Pancreas (tissue), 10 donors: Measurements from ENCODE around the gene FHIT. TPM values are rescaled to one million over a fixed set of nuclear protein-coding genes. Genes with fewer than 3 reads are reported as not detected.
A peak's percentile ranks its signal among the peaks of the same experiment; 100 is the strongest.

ENCODE experiments used
- ATAC-seq, 4 donors: fragments of 200-7000 bp; cut with Tn5 transposase; one replicate each; pipeline versions ENCODE4 v1.8.0 to v1.9.1; 2020; ENCODE audit warnings: mild to moderate bottlenecking in 4 of 4, moderate library complexity in 4 of 4
- DNase-seq, 6 donors: peaks; one replicate each; pipeline ENCODE4 v3.0.0-alpha.2; 2020
- FAIRE-seq: peaks from 2 replicates; lab custom pipeline; 2012; peaks lifted over from hg19 to GRCh38; lab: Jason Lieb, UNC
- H3K27ac ChIP-seq, 4 donors: fragments of 200-600 bp; sonication (generic); 1 replicate in 3 of 4; 2 replicates in 1 of 4; pipeline versions ENCODE4 v1.5.0 to v1.8.0; 2020
- H3K27me3 ChIP-seq, 4 donors: fragments of 200-600 bp; one replicate each; pipeline ENCODE4 v1.8.0; 2021
- H3K36me3 ChIP-seq, 3 donors: fragments of 200-600 bp; sonication (generic) in 1 of 3; one replicate each; pipeline versions ENCODE4 v1.5.0 to v1.8.0; 2020 to 2021
- H3K4me1 ChIP-seq, 3 donors: fragments of 200-600 bp; one replicate each; pipeline ENCODE4 v1.8.0; 2021
- H3K4me3 ChIP-seq, 4 donors: fragments of 200-600 bp; sonication (generic) in 2 of 4; one replicate each; pipeline versions ENCODE4 v1.5.0 to v1.8.0; 2020 to 2021
- H3K9me3 ChIP-seq, 4 donors: fragments of 200-600 bp; one replicate each; pipeline ENCODE4 v1.8.0; 2021
- WGBS, 2 donors: extraction: QIAGEN DNeasy Blood & Tissue Kit; methylation state at CpG; one replicate each; pipeline ENCODE4 v1.1.7; 2013; 5-methylcytosine and 5-hydroxymethylcytosine counted together
- intact Hi-C, 3 donors: fragments of 100-400 bp; cut with DNase I; formaldehyde crosslinking; loops; one replicate each; pipeline versions ENCODE4 v1.11.1 to v1.14.2; 2022
- polyA plus RNA-seq, 2 donors: library from polyadenylated mRNA; stranded (reverse); fragments of 200-250 nt; gene quantifications; one replicate each; pipeline ENCODE4 v1.2.3, GENCODE V29; 2013
- total RNA-seq, 6 donors: library from RNA; stranded (reverse); fragmentation: NEBNext Ultra II Directional in 4 of 6; extraction: Animal tissue kit (Norgen Biotek cat#: 25700) in 4 of 6; gene quantifications; one replicate each; pipeline versions ENCODE4 v1.2.1 to v1.2.4, GENCODE V29; 2021 to 2023
- TF ChIP-seq, protein P1 (sequence below), 4 donors: fragments of 200-600 bp; sonication (generic) in 3 of 4; IDR thresholded peaks; one replicate each; pipeline versions ENCODE4 v1.5.0 to v1.8.0; 2021; ENCODE audit warnings: antibody characterized with exemption in 4 of 4
- donor health status: healthy with polysubstance abuse.
- donor health status: DM: no; HTN: no; CAD: no; lungs with moderate emphysema.
- donor health status: DM: no; HTN: no; CAD: no.
- donor health status: control.
- donor health status: control.
- donor health status: Bipolar disorder and iron deficiency.
- donor health status: DM: yes; HTN: yes; CAD: no.
- donor health status: DM: no; HTN: no; CAD: no.
- donor health status: DM: no; HTN: no; CAD: no.
- donor health status: DM: yes; HTN: yes; CAD: no.

FHIT gene
- total and polyA plus RNA-seq, 8 donors = 4.8 to 15.7 (median 8.0) TPM

DNA sequence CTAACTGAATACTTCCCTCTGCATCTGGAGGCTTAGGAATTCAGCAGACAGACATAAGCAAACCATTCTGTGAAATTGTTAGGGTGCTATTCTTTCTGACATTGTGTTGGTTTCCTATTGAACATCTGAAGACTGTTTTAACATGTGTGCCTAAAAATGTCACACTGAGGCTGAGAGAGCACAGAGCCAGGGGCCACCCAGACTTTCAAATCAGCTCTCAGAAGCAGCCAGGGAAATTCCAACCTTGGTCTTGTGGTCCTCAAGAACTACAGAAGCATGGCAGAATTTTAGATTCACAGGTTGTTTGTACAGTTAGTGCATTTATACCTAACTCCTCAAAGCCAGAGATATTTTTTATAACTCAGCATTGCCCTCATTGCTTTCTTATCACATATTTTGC, 1272.3 kb downstream of the FHIT start:
- no peaks in the 10 kb centered on the region for H3K27me3 ChIP-seq
- FAIRE-seq (no peak), DNase-seq (no peak), ATAC-seq (no peak)
- no peaks in the 10 kb centered on the region for H3K9me3 ChIP-seq
- TF ChIP-seq, protein P1, sequence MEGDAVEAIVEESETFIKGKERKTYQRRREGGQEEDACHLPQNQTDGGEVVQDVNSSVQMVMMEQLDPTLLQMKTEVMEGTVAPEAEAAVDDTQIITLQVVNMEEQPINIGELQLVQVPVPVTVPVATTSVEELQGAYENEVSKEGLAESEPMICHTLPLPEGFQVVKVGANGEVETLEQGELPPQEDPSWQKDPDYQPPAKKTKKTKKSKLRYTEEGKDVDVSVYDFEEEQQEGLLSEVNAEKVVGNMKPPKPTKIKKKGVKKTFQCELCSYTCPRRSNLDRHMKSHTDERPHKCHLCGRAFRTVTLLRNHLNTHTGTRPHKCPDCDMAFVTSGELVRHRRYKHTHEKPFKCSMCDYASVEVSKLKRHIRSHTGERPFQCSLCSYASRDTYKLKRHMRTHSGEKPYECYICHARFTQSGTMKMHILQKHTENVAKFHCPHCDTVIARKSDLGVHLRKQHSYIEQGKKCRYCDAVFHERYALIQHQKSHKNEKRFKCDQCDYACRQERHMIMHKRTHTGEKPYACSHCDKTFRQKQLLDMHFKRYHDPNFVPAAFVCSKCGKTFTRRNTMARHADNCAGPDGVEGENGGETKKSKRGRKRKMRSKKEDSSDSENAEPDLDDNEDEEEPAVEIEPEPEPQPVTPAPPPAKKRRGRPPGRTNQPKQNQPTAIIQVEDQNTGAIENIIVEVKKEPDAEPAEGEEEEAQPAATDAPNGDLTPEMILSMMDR (IDR thresholded peaks at IDR 0.05) = no peak
- intact Hi-C loops = no loop called here
- no peak overlapping the region for H3K27ac ChIP-seq
- H3K4me1 ChIP-seq = no peaks in the 10 kb centered on the region
- no peak overlapping the region for H3K4me3 ChIP-seq
- H3K36me3 ChIP-seq = no peaks in the 10 kb centered on the region

DNA sequence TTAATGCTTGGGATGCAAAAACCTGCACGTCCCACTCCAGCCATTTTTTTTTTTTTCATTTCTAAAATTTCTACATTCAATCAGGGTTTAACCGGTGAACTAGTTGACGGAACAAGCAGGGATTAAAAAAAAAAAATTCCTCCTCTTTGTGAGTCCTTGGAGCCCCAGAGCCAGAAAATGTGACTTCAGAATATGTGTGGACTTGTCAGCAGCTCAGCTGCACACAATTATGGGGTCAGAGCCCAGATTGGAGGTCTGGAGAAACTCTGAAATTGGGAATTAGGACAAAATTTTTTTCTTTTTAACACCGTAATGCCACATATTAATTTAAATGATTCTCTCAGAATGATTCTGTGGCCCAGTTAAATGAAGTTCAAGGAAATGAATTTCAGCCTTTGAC, 1280.5 kb downstream of the FHIT start:
- DNase-seq (no peak), ATAC-seq (no peak), FAIRE-seq (no peak)
- Histone ChIP-seq H3K4me1 (no peaks in the 10 kb centered on the region), H3K4me3 (no peak overlapping the region), H3K9me3 (no peaks in the 10 kb centered on the region), H3K27ac (no peak overlapping the region), H3K27me3 (no peaks in the 10 kb centered on the region), H3K36me3 (no peaks in the 10 kb centered on the region)
- intact Hi-C loops = no loop called here
- 87 to 95% methylated on average over 4 of the region's 4 CpGs for WGBS, 2 donors
- TF ChIP-seq, protein P1 (IDR thresholded peaks at IDR 0.05) = no peak

DNA sequence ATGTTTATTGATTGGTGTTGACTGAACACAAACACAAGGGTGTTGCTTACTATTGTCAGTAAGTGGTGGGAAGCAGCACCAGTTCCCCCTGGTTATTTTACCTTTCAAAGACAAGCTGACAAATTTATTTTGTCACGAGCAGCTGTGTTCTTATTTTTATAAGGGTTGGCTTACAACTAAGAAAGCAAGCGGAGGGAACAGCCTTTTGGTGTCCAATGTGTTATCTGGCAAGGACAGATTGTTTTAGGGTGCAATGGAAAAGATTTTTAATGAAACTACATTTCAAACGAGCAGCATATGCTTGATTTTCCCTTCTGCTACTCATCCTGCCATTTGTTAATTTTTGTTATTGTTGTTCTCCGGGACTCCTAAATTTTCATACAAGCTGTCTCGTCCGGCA, 1280.9 kb downstream of the FHIT start:
- Histone ChIP-seq H3K4me1 (no peaks in the 10 kb centered on the region), H3K36me3 (no peaks in the 10 kb centered on the region), H3K9me3 (no peaks in the 10 kb centered on the region), H3K4me3 (no peak overlapping the region), H3K27me3 (no peaks in the 10 kb centered on the region), H3K27ac (no peak overlapping the region)
- no peak for FAIRE-seq
- DNase-seq = no peak
- WGBS, 2 donors = 86 to 90% methylated on average over 6 of the region's 6 CpGs
- TF ChIP-seq, protein P1 (IDR thresholded peaks at IDR 0.05) = no peak
- intact Hi-C loops = no loop called here
- no peak for ATAC-seq

DNA sequence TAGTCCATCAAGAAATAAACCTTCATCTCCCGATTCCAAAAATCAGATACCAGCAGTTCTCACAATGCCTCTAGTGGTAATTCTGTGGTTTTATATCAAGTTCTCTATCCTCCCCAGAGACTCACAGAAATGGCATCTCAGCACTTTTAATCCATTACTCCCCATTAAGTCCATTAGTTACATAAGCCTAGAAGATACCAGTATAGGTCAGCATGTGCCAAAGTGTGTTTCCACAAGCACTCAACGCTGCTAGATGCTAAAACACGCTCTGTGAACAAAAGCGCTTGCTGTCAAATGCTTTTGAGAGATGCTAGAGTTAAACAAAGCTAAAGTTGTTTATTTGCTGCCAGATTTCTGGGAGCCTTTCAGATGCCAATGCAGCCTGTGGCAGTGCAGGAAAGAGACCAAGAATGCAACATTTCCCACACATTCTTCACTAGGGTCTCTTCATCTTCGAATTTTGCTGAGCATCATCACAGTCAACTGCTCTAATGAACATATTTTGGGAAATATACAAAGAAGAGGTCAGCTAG, 1282.7 kb downstream of the FHIT start:
- DNase-seq (no peak), ATAC-seq (peak in 2 of 4 donors; percentile 69 to 82), FAIRE-seq (no peak)
- H3K4me1 ChIP-seq = no peaks in the 10 kb centered on the region
- H3K9me3 ChIP-seq = no peaks in the 10 kb centered on the region
- TF ChIP-seq, protein P1 (IDR thresholded peaks at IDR 0.05) = no peak
- H3K4me3 ChIP-seq = no peak overlapping the region
- intact Hi-C loops = no loop called here
- no peaks in the 10 kb centered on the region for H3K27me3 ChIP-seq
- no peak overlapping the region for H3K27ac ChIP-seq
- no peaks in the 10 kb centered on the region for H3K36me3 ChIP-seq
- 73 to 79% methylated on average over 5 of the region's 5 CpGs for WGBS, 2 donors

DNA sequence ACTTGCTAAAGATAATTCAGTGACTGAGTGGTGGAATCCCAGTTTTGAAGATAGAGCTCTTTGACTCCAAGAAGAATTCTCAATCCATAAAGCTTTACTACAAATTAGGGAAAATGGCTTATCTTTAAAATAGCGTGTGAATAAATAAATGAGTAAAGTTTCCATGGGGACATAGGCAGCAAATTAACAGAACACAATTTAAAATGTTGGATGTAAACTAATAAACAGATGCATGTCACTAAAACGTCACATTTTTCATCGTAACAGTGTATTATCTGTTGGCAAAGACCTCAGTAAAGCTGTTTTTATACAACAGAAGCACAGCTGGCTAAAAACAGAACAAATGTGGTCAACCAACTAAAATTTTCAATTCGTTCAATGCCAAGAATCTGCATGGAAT, 1287.6 kb downstream of the FHIT start:
- Histone ChIP-seq H3K4me1 (no peaks in the 10 kb centered on the region), H3K4me3 (no peak overlapping the region), H3K27ac (no peak overlapping the region), H3K9me3 (no peaks in the 10 kb centered on the region), H3K36me3 (no peaks in the 10 kb centered on the region), H3K27me3 (no peaks in the 10 kb centered on the region)
- FAIRE-seq (no peak), DNase-seq (no peak), ATAC-seq (no peak)
- intact Hi-C loops = no loop called here
- 71 to 74% methylated on average over 4 of the region's 4 CpGs for WGBS, 2 donors
- TF ChIP-seq, protein P1 (IDR thresholded peaks at IDR 0.05) = no peak
